B cell (primary cell): Measurements from ENCODE around the gene CAPRIN1. TPM values are rescaled to one million over a fixed set of nuclear protein-coding genes. Genes with fewer than 3 reads are reported as not detected.

ENCODE experiments used
- ATAC-seq: fragments of 200-7000 bp; cut with Tn5 transposase; one replicate; pipeline ENCODE4 v1.10.0; 2021; ENCODE audit warnings: low read depth, mild to moderate bottlenecking, moderate number of reproducible peaks, moderate library complexity
- CTCF ChIA-PET: fragments of 350-600 bp; sonication (Branson Sonifier 250); formaldehyde crosslinking; loops from one replicate; lab custom pipeline; 2021; ENCODE audit warnings: antibody characterized with exemption, inconsistent platforms; lab: Charles Lee
- POLR2A ChIA-PET: fragments of 350-600 bp; sonication (Branson Sonifier 250); formaldehyde crosslinking; loops from one replicate; lab custom pipeline; 2021; ENCODE audit warnings: antibody characterized with exemption; lab: Charles Lee
- DNase-seq: peaks from one replicate; pipeline ENCODE4 v3.0.0; 2013
- H2AFZ ChIP-seq: 2 replicates; pipeline ENCODE4 v1.6.1; 2012; ENCODE audit warnings: mild to moderate bottlenecking, low read depth, low read length; ENCODE audit not compliant: insufficient read depth, poor library complexity, severe bottlenecking
- H3K27ac ChIP-seq, 2 donors: 1 replicate in 1 of 2; 2 replicates in 1 of 2; pipeline ENCODE4 v1.5.1; 2012 to 2013; ENCODE audit warnings: low read length in 2 of 2, mild to moderate bottlenecking in 2 of 2, moderate library complexity in 1 of 2
- H3K27me3 ChIP-seq, 4 experiments: fragments of 200-600 bp in 1 of 4; sonication (generic) in 1 of 4; replicated peaks in 1 of 4; 1 replicate in 2 of 4; 2 replicates in 2 of 4; pipeline versions ENCODE4 v1.6.1 to v1.7.0; 2013 to 2016; ENCODE audit warnings: low read length in 3 of 4, mild to moderate bottlenecking in 2 of 4, mixed read lengths in 1 of 4, moderate library complexity in 1 of 4; ENCODE audit not compliant: insufficient read depth in 4 of 4, control insufficient read depth in 3 of 4; ENCODE audit errors: control extremely low read depth in 1 of 4
- H3K36me3 ChIP-seq, 2 experiments: replicated peaks in 1 of 2; 1 replicate in 1 of 2; 2 replicates in 1 of 2; pipeline versions ENCODE4 v1.6.1 to v1.7.1; 2013; ENCODE audit warnings: low read length in 1 of 2; ENCODE audit not compliant: insufficient read depth in 2 of 2, control insufficient read depth in 1 of 2; ENCODE audit errors: control extremely low read depth in 1 of 2, extremely low read depth in 1 of 2
- H3K4me1 ChIP-seq, 2 donors: fragments of 200-600 bp in 1 of 2; sonication (generic) in 1 of 2; 1 replicate in 1 of 2; 2 replicates in 1 of 2; pipeline versions ENCODE4 v1.5.1 to v1.6.1; 2013 to 2017; ENCODE audit warnings: low read length in 2 of 2; ENCODE audit not compliant: control insufficient read depth in 2 of 2, insufficient read depth in 2 of 2
- H3K4me2 ChIP-seq: replicated peaks from 2 replicates; pipeline ENCODE3; 2012; ENCODE audit warnings: mild to moderate bottlenecking, low read depth, low read length; ENCODE audit not compliant: poor library complexity, severe bottlenecking
- H3K4me3 ChIP-seq, 5 experiments: fragments of 200-600 bp in 1 of 5; sonication (generic) in 1 of 5; 1 replicate in 3 of 5; 2 replicates in 2 of 5; pipeline versions ENCODE4 v1.5.1 to v1.7.0; 2011 to 2016; ENCODE audit warnings: low read length in 4 of 5, mild to moderate bottlenecking in 4 of 5, low read depth in 2 of 5, control low read depth in 1 of 5, moderate library complexity in 1 of 5; ENCODE audit not compliant: insufficient read depth in 1 of 5; ENCODE audit errors: control extremely low read depth in 1 of 5, extremely low read depth in 1 of 5
- H3K79me2 ChIP-seq: fragments of 200-600 bp; sonication (generic); one replicate; pipeline ENCODE4 v1.6.0; 2016; ENCODE audit warnings: low read length; ENCODE audit not compliant: control insufficient read depth, insufficient read depth
- H3K9ac ChIP-seq: fragments of 200-600 bp; sonication (generic); 2 replicates; pipeline ENCODE4 v1.6.1; 2017; ENCODE audit warnings: mild to moderate bottlenecking, low read length, moderate library complexity
- H3K9me3 ChIP-seq, 3 donors: one replicate each; pipeline versions ENCODE4 v1.6.1 to v1.7.1; 2013; ENCODE audit warnings: low read length in 2 of 3; ENCODE audit not compliant: control insufficient read depth in 2 of 3, insufficient read depth in 1 of 3; ENCODE audit errors: control extremely low read depth in 1 of 3
- H4K20me1 ChIP-seq: 2 replicates; pipeline ENCODE4 v1.6.0; 2012; ENCODE audit warnings: mild to moderate bottlenecking, low read length; ENCODE audit not compliant: insufficient read depth, control insufficient read depth, poor library complexity, severe bottlenecking
- H3K27ac Mint-ChIP-seq: one replicate; pipeline ENCODE4 v1.8.0; 2021; ENCODE audit warnings: mixed read lengths
- H3K27me3 Mint-ChIP-seq: one replicate; pipeline ENCODE4 v1.8.0; 2021; ENCODE audit warnings: mixed read lengths
- H3K4me1 Mint-ChIP-seq: one replicate; pipeline ENCODE4 v1.8.0; 2021; ENCODE audit warnings: mixed read lengths
- H3K4me3 Mint-ChIP-seq: one replicate; pipeline ENCODE4 v1.8.0; 2021; ENCODE audit warnings: mixed read lengths
- H3K9me3 Mint-ChIP-seq: one replicate; pipeline ENCODE4 v1.8.0; 2022; ENCODE audit warnings: mixed read lengths; ENCODE audit not compliant: insufficient read depth
- CTCF ChIP-seq: fragments of 200-600 bp; IDR thresholded peaks from one replicate; pipeline ENCODE4 v1.8.0; 2022; ENCODE audit warnings: antibody characterized with exemption, mild to moderate bottlenecking
- EZH2 ChIP-seq: IDR thresholded peaks from 2 replicates; pipeline ENCODE4 v1.6.1; 2012; ENCODE audit warnings: borderline replicate concordance, low read depth, mild to moderate bottlenecking, moderate library complexity, low read length; ENCODE audit not compliant: insufficient read depth, poor library complexity, severe bottlenecking
- WGBS: methylation state at CpG from one replicate; pipeline ENCODE4 v1.1.5; 2013; ENCODE audit warnings: missing lambda C conversion rate; ENCODE audit not compliant: insufficient coverage; 5-methylcytosine and 5-hydroxymethylcytosine counted together
- intact Hi-C: fragments of 100-400 bp; cut with micrococcal nuclease; formaldehyde crosslinking; loops from one replicate; pipeline ENCODE4 v1.10.0; 2022
- polyA plus RNA-seq: library from polyadenylated mRNA; depleted of rRNA; stranded (reverse); fragments of >200 nt; gene quantifications from 2 replicates; pipeline ENCODE4 v1.2.3, GENCODE V29; 2012
- total RNA-seq, 2 donors: library from RNA; stranded (reverse); fragments of 120-200 nt in 1 of 2; gene quantifications; 1 replicate in 1 of 2; 2 replicates in 1 of 2; pipeline versions ENCODE4 v1.2.3 to v1.2.4, GENCODE V29; 2013 to 2022

CAPRIN1 gene
- total and polyA plus RNA-seq, 2 donors (not counting 1 experiment from before 2014, with no cell fraction given), result 31.7 to 133 TPM

GRCh38 chr11:34105957-34106504, 54.5 kb downstream of the CAPRIN1 start:
- ATAC-seq (no peak), DNase-seq (no peak)
- Histone ChIP-seq H4K20me1 (peaks cover 5% of the 10 kb centered on the region), H3K36me3 (peaks cover 10 to 32% of the 10 kb centered on the region in 2 experiments), H3K27me3 (no peaks in the 10 kb centered on the region), H2AFZ (peak overlapping the region; percentile 97), H3K9me3 (no peaks in the 10 kb centered on the region), H3K27ac (peak overlapping the region; percentile 95 to 96), H3K9ac (peak overlapping the region; percentile 94), H3K4me2 (peak overlapping the region; percentile 89), H3K4me3 (peak overlapping the region; percentile 70 to 99 (median 93)), H3K4me1 (peaks cover 24 to 28% of the 10 kb centered on the region in 2 donors), H3K79me2 (peaks cover 46% of the 10 kb centered on the region)
- H3K4me3 Mint-ChIP-seq, result peak overlapping the region; percentile 97
- H3K27ac Mint-ChIP-seq, result peak overlapping the region; percentile 100
- TF ChIP-seq CTCF (no peak), EZH2 (no peak)
- no peaks in the 10 kb centered on the region for H3K9me3 Mint-ChIP-seq
- ChIA-PET CTCF (interaction anchor here (0.6 to 2.3 kb wide), 4 partner anchors 55 to 118 kb away, joined by 3 to 12 read pairs (median 6); partner anchors contain the start of gene CAPRIN1), POLR2A (interaction anchor here (0.7 to 2.0 kb wide), 6 partner anchors 10 to 811 kb away, joined by 3 to 26 read pairs (median 4); partner anchors contain the start of genes ABTB2 and CAPRIN1)
- H3K4me1 Mint-ChIP-seq, result peaks cover 47% of the 10 kb centered on the region
- intact Hi-C loops, result loop anchor here (1.0 to 2.0 kb wide), 8 partner anchors 55 to 810 kb away; partner anchors contain the start of genes APIP, C11orf91, CAPRIN1 and CAT
- no peaks in the 10 kb centered on the region for H3K27me3 Mint-ChIP-seq
- WGBS, result 5% methylated on average over 4 of the region's 17 CpGs

GRCh38 chr11:34111722-34112270, 60.3 kb downstream of the CAPRIN1 start:
- no peak for TF ChIP-seq EZH2
- TF ChIP-seq CTCF, result no peak

More at GRCh38 chr11:34111722-34112270, 60.3 kb downstream of the CAPRIN1 start:
- WGBS, result 100% methylated on average over 4 of the region's 6 CpGs
- no peak for DNase-seq
- POLR2A ChIA-PET, result no interaction called here
- Histone ChIP-seq H3K9me3 (no peaks in the 10 kb centered on the region), H3K27me3 (no peaks in the 10 kb centered on the region), H2AFZ (no peak overlapping the region), H3K36me3 (peaks cover 27 to 83% of the 10 kb centered on the region in 2 experiments), H3K4me2 (no peak overlapping the region), H3K79me2 (peaks cover 44% of the 10 kb centered on the region), H3K9ac (no peak overlapping the region), H3K4me1 (peaks cover 1 to 4% of the 10 kb centered on the region in 2 donors), H3K27ac (no peak overlapping the region), H3K4me3 (no peak overlapping the region), H4K20me1 (peaks cover 7% of the 10 kb centered on the region)
- no peaks in the 10 kb centered on the region for H3K27me3 Mint-ChIP-seq
- no peak overlapping the region for H3K4me3 Mint-ChIP-seq
- intact Hi-C loops, result no loop called here
- ATAC-seq, result no peak
- peaks cover 12% of the 10 kb centered on the region for H3K4me1 Mint-ChIP-seq
- CTCF ChIA-PET, result no interaction called here
- no peak overlapping the region for H3K27ac Mint-ChIP-seq
- H3K9me3 Mint-ChIP-seq, result no peaks in the 10 kb centered on the region
